DMS 273 treated with DMSO at 0.1 percent for 48 hours (cell line): ENCODE data around the gene USP9X.
A peak's percentile ranks its signal among the peaks of the same experiment; 100 is the strongest.
"Not testable (repeated sequence)": the region's sequence is repeated elsewhere in the genome, so short reads cannot be mapped to it uniquely, and the experiment has no call there.

Experiments used
- DNase-seq: peaks from one replicate; lab custom pipeline; 2025; lab: John Stamatoyannopoulos, UW

Gene USP9X

DNA sequence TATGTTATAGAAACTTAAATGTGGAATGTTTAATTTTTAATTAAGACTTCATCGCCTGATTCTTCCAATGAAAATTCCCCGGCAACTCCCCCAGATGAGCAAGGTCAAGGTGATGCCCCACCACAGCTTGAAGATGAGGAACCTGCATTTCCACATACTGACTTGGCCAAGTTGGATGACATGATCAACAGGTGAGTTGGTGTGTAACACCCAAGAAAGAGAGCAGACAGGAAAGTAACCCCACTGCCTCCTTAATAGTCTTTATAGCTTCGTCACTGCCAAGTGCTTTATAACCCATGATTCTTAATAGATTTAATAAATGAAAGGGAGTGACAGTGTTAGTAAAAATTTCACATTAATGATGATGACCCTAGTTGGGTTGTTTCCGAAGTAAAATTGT lies 43.7 kb downstream of the USP9X start:
- DNase-seq: no peak

DNA sequence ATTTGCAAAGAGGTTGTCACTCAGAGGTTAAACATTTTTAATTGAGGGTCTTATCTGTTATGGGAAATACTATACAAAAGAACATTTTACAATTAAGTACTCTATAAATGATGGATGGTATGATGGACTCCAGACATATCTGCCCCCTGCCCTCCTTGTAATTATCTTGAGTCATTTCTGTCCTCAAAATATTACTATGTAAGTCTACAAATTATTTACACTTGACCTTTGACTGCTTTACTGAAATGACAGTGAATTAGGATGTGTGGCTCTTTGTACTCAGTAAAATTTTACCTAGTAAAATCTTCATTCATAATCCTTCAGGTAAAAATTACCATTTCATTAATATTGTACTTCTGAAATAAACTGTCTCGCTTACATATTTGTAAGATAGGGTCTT lies 46.5 kb downstream of the USP9X start:
- no peak for DNase-seq

DNA sequence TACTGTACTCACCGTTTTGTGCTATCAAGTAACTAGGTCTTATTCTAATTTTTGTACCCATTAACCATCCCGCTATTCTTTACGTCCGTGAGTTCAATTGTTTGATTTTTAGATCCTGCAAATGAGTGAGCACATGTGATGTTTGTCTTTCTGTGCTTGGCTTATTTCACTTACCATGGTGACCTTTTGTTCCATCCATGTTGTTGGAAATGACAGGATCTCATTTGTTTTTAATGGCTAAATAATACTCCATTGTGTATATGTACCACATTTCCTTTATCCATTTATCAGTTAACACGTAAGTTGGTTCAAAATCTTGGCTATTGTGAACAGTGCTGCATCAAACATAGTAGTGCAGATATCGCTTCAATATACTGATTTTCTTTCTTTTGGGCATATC lies 48.3 kb downstream of the USP9X start:
- no peak for DNase-seq

DNA sequence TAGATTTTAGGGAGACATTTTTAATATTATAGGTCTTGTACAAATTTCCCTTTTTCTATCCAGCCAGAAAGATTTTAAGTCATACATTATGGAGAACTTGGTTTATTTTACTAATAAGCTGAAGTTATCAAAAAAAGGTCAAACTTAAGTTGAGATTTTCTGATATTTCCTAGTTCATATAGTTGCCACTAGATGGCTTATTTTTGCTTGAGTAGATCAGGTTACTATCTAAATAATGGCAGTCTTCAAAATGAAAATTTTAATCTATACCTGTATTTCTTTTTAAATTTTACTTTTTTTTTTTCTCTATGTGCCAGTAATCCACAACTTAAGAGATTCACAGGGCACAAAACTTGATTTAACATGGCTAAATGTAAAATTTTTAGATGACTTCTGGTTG lies 52.3 kb downstream of the USP9X start:
- no peak for DNase-seq

DNA sequence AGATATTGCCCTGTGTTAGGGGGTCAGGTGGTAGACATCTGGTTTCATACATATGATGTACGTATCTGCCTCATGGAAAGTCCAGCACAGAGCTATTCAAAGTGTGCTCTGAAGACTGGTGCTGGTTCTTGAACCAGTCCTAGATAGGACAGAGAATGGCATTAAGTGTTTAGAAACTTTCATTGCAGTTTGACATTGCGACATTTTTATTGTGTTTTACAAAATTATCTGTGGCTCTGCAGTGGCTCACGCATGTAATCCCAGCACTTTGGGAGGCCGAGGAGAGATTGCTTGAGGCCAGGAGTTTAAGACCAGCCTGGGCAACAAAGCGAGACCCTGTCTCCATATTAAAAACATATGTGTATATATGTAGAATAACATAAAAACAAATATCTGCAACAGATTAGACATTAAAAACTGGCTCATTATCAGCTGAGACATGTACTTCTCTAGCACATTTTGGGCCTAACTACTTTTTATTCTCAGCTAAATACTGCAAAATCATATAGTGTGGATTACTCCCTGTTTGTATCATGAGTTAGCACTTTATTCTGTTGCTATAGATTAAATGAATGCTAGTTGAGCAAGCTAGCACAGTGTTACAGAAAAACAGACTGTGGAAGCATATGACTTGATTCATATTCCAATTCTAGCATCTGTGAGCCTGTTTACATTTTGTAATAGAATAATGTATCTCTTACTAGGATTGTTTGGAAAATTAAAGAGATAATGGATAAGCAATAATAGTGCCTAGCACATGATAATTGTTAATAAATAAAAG lies 57.1 kb downstream of the USP9X start:
- DNase-seq: no peak

DNA sequence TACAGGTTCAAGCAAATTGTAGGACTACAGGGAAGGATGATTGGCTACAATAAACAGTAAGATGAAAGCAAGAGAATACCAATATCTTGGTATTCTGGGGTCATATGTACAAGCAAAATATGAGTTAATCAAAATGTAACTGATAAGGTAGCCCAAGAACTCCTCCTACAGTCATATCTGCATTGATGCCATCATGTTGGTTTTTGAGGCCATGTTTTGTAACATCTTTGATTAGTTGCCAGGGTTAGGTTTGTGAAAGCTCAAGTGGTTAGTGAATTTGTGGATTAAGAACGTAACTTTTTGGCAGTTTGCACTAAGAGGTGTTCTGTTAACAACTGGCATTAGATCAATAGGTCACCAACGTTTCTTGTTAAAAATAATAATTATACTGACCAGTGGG lies 59.6 kb downstream of the USP9X start:
- no peak for DNase-seq

DNA sequence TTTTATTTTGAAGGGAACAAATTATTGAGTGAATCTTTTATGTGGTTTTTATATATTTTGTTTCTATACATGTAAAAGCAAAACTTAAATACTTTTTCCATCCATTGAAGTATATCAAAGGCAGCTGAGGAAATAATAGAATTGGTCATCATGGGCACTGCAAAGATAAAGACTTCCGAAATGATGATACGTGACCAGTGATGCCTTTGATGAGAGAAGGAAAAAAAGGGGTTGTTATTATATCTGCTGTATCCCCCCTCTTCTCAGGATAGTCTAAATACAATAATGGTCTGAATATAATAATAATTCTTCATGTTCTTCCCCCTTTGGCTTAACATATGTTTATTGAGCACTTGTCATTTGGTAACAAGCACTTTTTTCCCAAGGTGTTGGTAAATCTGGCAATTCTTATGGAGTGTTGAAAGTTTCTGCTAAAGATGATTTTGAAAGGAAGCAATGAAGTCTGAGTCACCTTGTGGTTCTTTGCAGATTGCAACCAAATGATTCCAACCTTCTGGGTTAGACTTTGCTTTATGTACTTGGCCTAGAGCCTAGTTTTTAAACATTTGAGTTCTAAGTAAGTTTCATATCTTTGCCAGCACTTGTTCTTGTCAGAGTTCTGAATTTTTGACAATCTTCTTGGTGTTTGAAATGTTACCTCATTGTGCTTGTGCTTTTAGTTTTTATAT lies 60.8 kb downstream of the USP9X start:
- DNase-seq: no peak

DNA sequence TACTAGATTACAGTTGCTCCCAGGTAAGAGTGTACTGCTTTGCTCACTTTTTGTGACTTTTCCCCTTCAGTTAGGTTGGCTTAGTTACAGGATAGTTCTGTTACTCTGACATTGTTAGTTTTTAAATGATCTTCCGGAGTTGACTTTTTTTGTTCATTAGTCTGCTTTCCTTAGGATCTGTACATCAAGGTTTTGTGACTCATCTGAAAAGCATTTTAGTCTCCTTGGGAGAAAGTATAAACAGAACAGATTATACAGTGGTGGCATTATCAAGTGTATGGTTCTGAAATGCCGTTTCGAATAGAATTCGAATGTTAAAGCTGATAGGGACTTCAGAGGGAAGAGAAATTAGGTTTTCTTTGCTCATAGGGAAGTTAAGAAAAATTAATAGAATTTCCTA lies 63.3 kb downstream of the USP9X start:
- no peak for DNase-seq

DNA sequence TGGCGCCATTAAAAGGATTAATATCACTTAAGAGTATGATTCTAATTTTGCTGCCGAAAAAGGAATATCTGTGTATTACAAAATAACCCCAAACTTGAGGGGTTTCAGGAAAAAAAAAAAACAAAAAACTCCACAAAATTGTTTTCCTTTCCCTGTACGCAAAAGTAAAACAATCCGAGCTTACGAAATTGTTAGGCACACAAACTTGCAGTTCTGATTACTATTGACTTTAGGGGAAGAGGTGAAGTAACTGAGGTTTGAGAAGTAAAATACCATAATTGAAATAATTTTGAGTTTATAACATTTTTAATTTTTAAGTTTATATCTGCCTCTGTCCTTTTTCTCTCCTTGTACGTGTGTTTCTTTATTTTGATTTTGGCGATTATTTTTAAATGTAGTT lies 64.8 kb downstream of the USP9X start:
- no peak for DNase-seq

DNA sequence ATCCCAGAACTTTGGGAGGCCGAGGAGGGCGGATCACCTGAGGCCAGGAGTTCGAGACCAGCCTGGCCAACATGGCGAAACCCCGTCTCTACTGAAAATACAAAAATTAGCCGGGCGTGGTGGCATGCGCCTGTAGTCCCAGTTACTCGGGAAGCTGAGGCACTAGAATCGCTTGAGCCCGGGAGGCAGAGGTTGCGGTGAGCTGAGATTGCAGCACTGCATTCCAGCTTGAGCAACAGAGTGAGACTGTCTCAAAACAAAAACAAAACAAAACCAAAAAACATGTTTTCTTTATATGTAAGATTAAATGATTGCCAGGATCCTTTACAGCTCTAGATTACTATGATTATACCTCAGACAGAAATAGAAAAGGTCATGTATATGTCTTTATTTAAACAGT lies 66.5 kb downstream of the USP9X start:
- not testable (repeated sequence) for DNase-seq

DNA sequence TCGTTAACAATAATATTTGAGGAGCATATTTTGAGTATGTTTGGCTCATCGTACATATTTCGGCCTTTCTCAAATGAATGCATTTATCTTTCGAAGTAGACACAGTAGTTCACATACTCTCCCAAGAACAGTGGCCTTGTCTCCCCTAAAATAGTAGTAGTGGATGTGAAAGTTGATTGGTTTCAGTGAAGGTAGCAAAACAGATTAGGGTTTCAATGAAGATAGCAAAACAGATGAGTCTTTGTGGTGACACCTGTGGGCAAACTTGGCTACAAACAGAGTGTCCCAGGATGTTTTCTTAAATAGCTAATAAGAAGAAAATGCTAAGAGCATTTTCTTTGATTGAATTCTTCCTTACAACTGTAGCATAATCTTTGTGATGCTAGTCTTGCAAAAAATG lies 67.0 kb downstream of the USP9X start:
- DNase-seq: no peak

DNA sequence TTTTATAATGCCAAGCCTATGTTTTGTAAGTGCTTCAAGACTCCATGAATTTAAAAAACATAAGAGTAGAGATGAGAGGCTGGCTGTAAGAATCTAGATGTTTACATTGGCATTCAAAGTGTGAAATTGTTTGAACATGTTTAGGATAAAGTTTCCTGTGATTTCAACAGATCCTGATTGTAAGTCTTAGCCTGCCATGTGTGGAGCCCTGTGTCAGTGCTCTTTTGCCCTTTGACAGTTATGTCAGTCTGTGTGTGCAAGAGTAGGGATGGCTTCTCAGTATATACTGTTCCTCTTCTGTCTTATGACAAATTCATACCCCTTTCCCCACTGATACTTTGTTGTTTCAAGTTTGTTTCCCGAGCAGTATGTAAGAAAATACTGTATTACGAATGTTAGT lies 68.2 kb downstream of the USP9X start:
- no peak for DNase-seq

DNA sequence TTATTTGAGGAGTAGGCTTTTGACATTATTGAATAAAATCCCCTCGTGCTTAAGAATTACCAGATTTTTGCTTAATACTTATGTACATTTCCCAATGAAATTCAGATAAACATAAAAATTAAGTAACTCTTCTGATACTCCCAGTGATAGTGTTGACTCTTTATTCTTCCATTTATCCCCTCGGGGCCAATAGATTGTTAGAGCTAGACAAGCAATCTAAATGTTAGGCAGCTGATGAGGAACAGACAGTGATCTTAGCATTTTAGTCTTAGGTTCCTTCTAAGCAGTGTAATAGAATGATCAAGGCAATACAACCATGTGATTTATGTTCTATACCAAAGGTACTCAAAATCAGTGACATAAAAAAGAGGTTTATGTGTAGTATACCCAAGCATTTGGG lies 68.7 kb downstream of the USP9X start:
- DNase-seq: no peak

DNA sequence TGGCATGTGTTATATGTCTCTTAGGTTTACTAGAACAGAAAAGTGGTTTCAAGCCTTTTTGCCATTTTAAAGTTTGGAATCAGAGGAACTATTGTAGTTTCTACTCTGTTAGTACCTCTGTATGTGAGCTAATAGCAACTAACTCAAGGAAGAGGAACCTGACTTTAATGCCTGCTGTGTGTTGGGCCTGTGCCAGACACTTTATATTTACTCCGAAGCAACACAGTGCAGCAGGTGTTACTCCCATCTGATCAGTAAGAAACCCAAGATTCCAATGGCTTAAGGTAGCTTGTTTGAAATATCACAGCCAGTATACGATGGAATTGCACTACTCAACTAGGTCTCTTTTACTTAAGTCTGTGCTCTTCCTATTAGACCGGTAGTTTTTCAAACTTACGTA lies 79.2 kb downstream of the USP9X start:
- no peak for DNase-seq

DNA sequence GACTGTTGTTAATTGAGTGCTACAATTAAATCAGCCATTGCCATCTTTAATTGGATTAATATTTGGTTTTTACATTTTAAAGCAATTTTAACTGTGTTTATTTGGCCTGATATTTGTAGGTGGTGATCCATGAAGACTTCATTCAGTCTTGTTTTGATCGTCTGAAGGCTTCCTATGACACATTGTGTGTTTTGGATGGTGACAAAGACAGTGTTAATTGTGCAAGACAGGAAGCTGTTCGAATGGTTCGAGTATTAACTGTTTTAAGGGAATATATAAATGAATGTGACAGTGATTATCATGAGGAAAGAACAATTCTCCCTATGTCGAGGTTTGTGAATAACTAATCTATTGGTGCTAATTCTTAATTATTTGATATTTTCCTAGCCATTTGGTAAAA lies 82.6 kb downstream of the USP9X start:
- no peak for DNase-seq

DNA sequence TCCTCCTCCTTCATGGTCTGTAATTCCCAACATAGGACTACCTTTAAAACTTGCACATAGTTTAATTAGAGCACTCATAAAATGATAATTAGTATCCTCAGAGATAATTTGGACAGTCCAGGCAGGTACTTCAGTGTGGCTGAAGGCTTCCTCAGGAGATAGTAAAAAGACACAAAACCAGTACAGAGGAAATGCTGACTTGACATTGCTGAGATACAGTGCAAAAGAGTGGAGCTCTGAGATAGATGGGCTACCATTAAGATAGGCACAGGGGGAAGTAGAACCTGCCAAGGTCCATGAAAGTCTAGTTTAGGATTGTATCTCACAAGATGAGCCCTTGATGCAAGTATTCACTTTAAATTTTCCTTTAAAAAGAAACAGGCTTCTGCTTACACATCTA lies 91.0 kb downstream of the USP9X start:
- DNase-seq: no peak

DNA sequence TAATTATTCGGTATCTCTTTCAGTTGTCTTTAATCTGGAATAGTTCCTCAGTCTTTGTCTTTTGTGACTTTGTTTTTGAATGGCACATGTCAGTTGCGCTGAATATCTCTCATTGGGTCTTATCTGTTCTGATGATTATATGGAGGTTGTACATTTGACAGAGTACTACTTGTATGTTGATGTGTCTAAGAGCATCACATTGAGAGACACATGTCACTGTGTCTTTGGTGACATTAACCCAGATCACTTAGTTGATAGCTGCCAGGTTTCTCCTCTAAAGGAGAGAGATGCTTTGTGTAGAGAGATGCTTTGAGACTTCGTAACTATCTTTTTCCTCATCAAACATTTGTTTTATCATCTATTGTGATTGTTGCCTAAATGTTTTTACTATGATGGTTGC lies 92.1 kb downstream of the USP9X start:
- DNase-seq: no peak

DNA sequence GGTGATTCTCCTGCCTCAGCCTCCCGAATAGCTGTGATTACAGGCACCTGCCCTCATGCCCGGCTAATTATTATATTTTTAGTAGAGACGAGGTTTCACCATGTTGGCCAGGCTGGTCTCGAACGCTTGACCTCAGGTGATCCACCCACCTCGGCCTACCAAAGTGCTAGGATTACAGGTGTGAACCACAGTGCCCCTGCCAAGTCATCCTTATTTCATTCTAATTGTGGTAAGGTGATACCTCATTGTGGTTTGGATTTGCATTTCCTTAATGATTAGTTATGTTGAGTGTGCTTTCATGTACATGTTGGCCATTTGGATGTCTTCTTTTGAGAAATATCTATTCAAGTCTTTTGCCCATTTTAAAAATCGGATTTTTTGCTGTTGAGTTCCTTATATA lies 93.0 kb downstream of the USP9X start:
- DNase-seq: no peak

DNA sequence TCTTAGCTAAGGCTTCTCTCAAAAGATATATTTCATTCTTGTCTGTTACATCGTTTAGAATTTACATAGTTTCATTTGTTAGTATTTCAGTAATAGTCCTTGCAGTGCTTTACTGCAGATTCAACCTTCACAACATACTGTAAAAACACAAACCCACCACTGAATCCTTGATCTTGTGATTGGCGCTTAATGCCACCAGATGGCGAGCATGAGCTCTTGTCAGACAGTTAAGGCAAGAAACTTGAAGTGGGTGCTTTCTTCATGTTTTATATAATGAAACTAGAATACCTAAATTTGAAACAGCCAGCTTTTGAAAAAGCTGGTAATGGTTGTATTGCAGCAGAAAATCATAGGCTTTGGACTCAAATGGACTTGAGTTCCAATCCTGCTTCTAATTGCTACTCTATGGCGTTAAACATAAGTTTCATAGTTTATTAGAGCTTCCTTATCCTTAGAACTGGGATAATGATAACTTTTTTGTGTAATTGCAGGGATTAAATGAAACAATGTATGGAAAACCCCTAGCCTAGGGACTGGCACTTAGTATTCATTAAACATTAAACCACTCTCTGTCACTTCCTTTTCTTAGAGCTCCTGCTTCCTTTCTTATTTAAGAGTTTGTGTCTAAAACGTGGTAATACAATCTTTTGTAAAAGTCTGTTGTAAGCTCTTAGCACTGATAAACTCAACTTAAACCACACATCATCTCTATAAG lies 95.1 kb downstream of the USP9X start:
- DNase-seq: peak; percentile 7

DNA sequence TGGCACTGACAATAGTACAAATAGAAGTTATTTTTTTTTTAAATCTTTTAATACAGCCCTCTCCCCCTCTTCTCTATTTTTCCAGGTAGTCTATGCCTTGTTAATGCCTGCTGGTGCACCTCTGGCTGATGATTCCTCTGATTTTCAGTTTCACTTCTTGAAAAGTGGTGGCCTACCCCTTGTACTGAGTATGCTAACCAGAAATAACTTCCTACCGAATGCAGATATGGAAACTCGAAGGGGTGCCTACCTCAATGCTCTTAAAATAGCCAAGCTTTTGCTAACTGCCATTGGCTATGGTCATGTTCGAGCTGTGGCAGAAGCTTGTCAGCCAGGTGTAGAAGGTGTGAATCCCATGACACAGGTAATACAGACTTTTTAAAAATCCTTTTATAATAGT lies 99.1 kb downstream of the USP9X start:
- no peak for DNase-seq

DNA sequence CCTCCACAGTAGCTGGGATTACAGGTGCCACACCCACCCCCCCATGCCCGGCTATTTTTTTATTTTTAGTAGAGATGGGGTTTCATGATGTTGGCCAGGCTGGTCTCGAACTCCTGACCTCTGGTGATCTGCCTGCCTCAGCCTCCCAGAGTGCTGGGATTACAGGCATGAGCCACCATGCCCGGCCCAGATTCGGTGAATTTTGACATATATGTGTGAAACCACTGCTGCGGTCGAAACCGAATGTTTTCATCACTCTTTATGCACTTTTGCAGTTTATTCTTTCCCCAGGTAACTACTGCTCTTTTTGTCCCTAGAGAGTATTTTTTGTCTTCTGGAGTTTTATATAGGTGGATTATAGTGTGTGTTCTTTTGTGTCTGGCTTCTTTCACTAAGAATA lies 101.7 kb downstream of the USP9X start:
- not testable (repeated sequence) for DNase-seq

DNA sequence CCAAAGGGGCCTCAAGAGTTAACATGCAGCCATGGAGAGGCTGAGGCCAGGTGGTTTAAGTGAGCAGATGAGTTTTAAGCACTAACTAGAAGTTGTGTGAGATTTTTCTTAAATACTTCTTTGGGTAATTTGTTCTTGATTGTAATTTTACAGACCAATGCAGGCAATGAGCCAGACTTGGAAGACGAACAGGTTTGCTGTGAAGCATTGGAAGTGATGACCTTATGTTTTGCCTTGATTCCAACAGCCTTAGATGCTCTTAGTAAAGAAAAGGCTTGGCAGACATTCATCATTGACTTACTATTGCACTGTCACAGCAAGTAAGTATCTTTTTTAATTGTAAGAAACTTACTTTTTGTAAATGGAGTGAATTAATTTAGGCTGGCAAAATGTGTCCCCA lies 103.9 kb downstream of the USP9X start:
- DNase-seq: no peak

DNA sequence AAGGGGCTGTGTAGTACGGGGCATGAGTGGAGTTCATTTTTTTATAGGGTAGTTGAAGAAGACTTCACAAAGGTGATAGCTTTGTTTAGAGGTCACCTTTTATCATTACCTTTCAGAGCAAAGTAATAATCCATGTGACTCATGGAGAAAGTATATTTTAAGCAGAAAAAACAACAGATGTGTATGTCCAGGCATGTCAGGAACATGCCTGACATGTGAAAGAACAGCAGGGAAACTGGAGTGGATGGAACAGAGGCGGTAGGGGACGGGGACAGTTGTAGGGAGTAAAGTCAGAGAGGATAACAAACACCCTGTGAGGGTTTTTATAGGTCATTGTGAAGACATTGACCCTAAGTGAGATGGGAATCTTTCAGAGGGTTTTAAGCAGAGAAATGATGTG lies 107.6 kb downstream of the USP9X start:
- DNase-seq: no peak
